H9 (cell line): Measurements from ENCODE around the gene CROCC2. TPM values are rescaled to one million over a fixed set of nuclear protein-coding genes. Genes with fewer than 3 reads are reported as not detected.

ENCODE experiments used
- DNase-seq: peaks from one replicate; pipeline ENCODE4 v3.0.0-alpha.2; 2017
- H2AFZ ChIP-seq: one replicate; pipeline ENCODE4 v1.6.1; 2013; ENCODE audit warnings: mild to moderate bottlenecking, low read length, control low read depth, moderate library complexity
- H2AK5ac ChIP-seq: 2 replicates; pipeline ENCODE4 v1.6.1; 2013; ENCODE audit warnings: low read length, control low read depth, mixed read lengths; ENCODE audit not compliant: insufficient read length
- H2BK120ac ChIP-seq: one replicate; pipeline ENCODE4 v1.6.1; 2013; ENCODE audit warnings: low read depth, mild to moderate bottlenecking, low read length, control low read depth, inconsistent platforms; ENCODE audit not compliant: poor library complexity, severe bottlenecking
- H2BK12ac ChIP-seq: 2 replicates; pipeline ENCODE4 v1.6.1; 2013; ENCODE audit warnings: low read length, control low read depth, mixed read lengths, low read depth; ENCODE audit not compliant: insufficient read length
- H2BK15ac ChIP-seq: 2 replicates; pipeline ENCODE4 v1.6.1; 2013; ENCODE audit warnings: low read depth, low read length, control low read depth
- H2BK20ac ChIP-seq: one replicate; pipeline ENCODE4 v1.6.1; 2013; ENCODE audit warnings: low read depth, mild to moderate bottlenecking, low read length, control low read depth, inconsistent platforms; ENCODE audit not compliant: poor library complexity, severe bottlenecking
- H2BK5ac ChIP-seq: 2 replicates; pipeline ENCODE4 v1.6.1; 2013; ENCODE audit warnings: low read length, control low read depth, mixed read lengths; ENCODE audit not compliant: insufficient read length
- H3K14ac ChIP-seq: 2 replicates; pipeline ENCODE4 v1.6.1; 2013; ENCODE audit warnings: low read length, control low read depth; ENCODE audit not compliant: insufficient read depth
- H3K18ac ChIP-seq: 2 replicates; pipeline ENCODE4 v1.6.1; 2013; ENCODE audit warnings: low read depth, mild to moderate bottlenecking, mixed read lengths, low read length, control low read depth; ENCODE audit not compliant: insufficient read length
- H3K23ac ChIP-seq: 2 replicates; pipeline ENCODE4 v1.6.1; 2013; ENCODE audit warnings: low read length, control low read depth, mixed read lengths, low read depth; ENCODE audit not compliant: insufficient read length
- H3K23me2 ChIP-seq: 2 replicates; pipeline ENCODE4 v1.6.1; 2013; ENCODE audit warnings: low read depth, mild to moderate bottlenecking, mixed read lengths, low read length, control low read depth; ENCODE audit not compliant: insufficient read length, poor library complexity, severe bottlenecking
- H3K27ac ChIP-seq: 2 replicates; pipeline ENCODE4 v1.5.1; 2013; ENCODE audit warnings: low read length, control low read depth, mixed read lengths, low read depth; ENCODE audit not compliant: insufficient read length
- H3K27me3 ChIP-seq: 2 replicates; pipeline ENCODE4 v1.6.1; 2013; ENCODE audit warnings: low read length, control low read depth, inconsistent platforms; ENCODE audit not compliant: insufficient read depth
- H3K4ac ChIP-seq: 2 replicates; pipeline ENCODE4 v1.6.1; 2013; ENCODE audit warnings: low read depth, mild to moderate bottlenecking, control low read depth, inconsistent platforms, low read length, moderate library complexity
- H3K4me1 ChIP-seq: 2 replicates; pipeline ENCODE4 v1.6.1; 2013; ENCODE audit warnings: low read length, control low read depth, inconsistent platforms; ENCODE audit not compliant: insufficient read depth
- H3K4me2 ChIP-seq: 2 replicates; pipeline ENCODE4 v1.6.1; 2013; ENCODE audit warnings: low read length, control low read depth, mixed read lengths; ENCODE audit not compliant: insufficient read length, insufficient read depth
- H3K56ac ChIP-seq: 2 replicates; pipeline ENCODE4 v1.6.1; 2013; ENCODE audit warnings: low read depth, mild to moderate bottlenecking, mixed read lengths, low read length, control low read depth; ENCODE audit not compliant: insufficient read length
- H3K79me1 ChIP-seq: 2 replicates; pipeline ENCODE4 v1.6.1; 2013; ENCODE audit warnings: low read depth, mild to moderate bottlenecking, moderate library complexity, low read length, control low read depth, inconsistent platforms; ENCODE audit not compliant: insufficient read depth, poor library complexity, severe bottlenecking
- H3K79me2 ChIP-seq: 2 replicates; pipeline ENCODE4 v1.6.1; 2013; ENCODE audit warnings: low read length, control low read depth, inconsistent platforms; ENCODE audit not compliant: insufficient read depth
- H3K9ac ChIP-seq: 2 replicates; pipeline ENCODE4 v1.6.1; 2013; ENCODE audit warnings: low read length, control low read depth, mixed read lengths; ENCODE audit not compliant: insufficient read length; ENCODE audit errors: extremely low read depth
- H3K9me3 ChIP-seq: one replicate; pipeline ENCODE4 v1.6.1; 2013; ENCODE audit warnings: low read depth, low read length, inconsistent platforms; ENCODE audit not compliant: control insufficient read depth
- H3T11ph ChIP-seq: one replicate; pipeline ENCODE4 v1.6.1; 2013; ENCODE audit warnings: mild to moderate bottlenecking, low read length, control low read depth, inconsistent platforms
- H4K20me1 ChIP-seq: one replicate; pipeline ENCODE4 v1.6.1; 2013; ENCODE audit not compliant: control insufficient read depth, insufficient read length, insufficient read depth
- H4K5ac ChIP-seq: 2 replicates; pipeline ENCODE4 v1.6.1; 2013; ENCODE audit warnings: low read depth, mild to moderate bottlenecking, mixed read lengths, low read length, control low read depth; ENCODE audit not compliant: insufficient read length
- H4K8ac ChIP-seq: replicated peaks from 2 replicates; pipeline ENCODE4 v1.6.1; 2013; ENCODE audit warnings: low read length, control low read depth, mixed read lengths, low read depth; ENCODE audit not compliant: insufficient read length
- H4K91ac ChIP-seq: 2 replicates; pipeline ENCODE4 v1.6.1; 2013; ENCODE audit warnings: low read depth, mild to moderate bottlenecking, moderate library complexity, mixed read lengths, low read length, control low read depth; ENCODE audit not compliant: insufficient read length
- H3K27ac Mint-ChIP-seq, 3 experiments: 2 replicates in 2 of 3; 3 replicates in 1 of 3; pipeline ENCODE4 v1.8.0; 2020 to 2021; ENCODE audit warnings: mixed read lengths in 3 of 3, mild to moderate bottlenecking in 1 of 3, moderate library complexity in 1 of 3
- H3K27me3 Mint-ChIP-seq: 2 replicates; pipeline ENCODE4 v1.8.0; 2021; ENCODE audit warnings: low read depth, mild to moderate bottlenecking, moderate library complexity, mixed read lengths
- H3K36me3 Mint-ChIP-seq, 3 experiments: 2 replicates in 2 of 3; 3 replicates in 1 of 3; pipeline ENCODE4 v1.8.0; 2020 to 2021; ENCODE audit warnings: low read depth in 3 of 3, mixed read lengths in 3 of 3; ENCODE audit not compliant: insufficient read depth in 1 of 3
- H3K4me1 Mint-ChIP-seq, 2 experiments: 2 replicates each; pipeline ENCODE4 v1.8.0; 2020; ENCODE audit warnings: mixed read lengths in 2 of 2
- H3K4me3 Mint-ChIP-seq, 2 experiments: 2 replicates in 1 of 2; 3 replicates in 1 of 2; pipeline ENCODE4 v1.8.0; 2020 to 2021; ENCODE audit warnings: mild to moderate bottlenecking in 2 of 2, mixed read lengths in 2 of 2, moderate library complexity in 1 of 2
- H3K9me3 Mint-ChIP-seq, 2 experiments: 2 replicates in 1 of 2; 3 replicates in 1 of 2; pipeline ENCODE4 v1.8.0; 2020; ENCODE audit warnings: mild to moderate bottlenecking in 2 of 2, mixed read lengths in 2 of 2, moderate library complexity in 1 of 2
- WGBS: extraction: QIAGEN DNeasy Blood & Tissue Kit; methylation state at CpG from one replicate; pipeline ENCODE4 v1.1.7; 2013; ENCODE audit warnings: missing lambda C conversion rate, low lambda C conversion rate, mixed read lengths; ENCODE audit not compliant: insufficient read length; ENCODE audit errors: extremely low coverage; 5-methylcytosine and 5-hydroxymethylcytosine counted together
- total RNA-seq: library from RNA; stranded (reverse); gene quantifications from 2 replicates; pipeline ENCODE4 v1.2.1, GENCODE V29; 2021
- TF ChIP-seq, protein P1 (sequence below): fragments of 200-600 bp; sonication (generic); conservative IDR thresholded peaks from 3 replicates; pipeline ENCODE4 v1.8.0; 2021; ENCODE audit warnings: antibody characterized with exemption, mild to moderate bottlenecking

CROCC2 gene
- total RNA-seq, 1 experiment from 2014 or later: not detected

DNA sequence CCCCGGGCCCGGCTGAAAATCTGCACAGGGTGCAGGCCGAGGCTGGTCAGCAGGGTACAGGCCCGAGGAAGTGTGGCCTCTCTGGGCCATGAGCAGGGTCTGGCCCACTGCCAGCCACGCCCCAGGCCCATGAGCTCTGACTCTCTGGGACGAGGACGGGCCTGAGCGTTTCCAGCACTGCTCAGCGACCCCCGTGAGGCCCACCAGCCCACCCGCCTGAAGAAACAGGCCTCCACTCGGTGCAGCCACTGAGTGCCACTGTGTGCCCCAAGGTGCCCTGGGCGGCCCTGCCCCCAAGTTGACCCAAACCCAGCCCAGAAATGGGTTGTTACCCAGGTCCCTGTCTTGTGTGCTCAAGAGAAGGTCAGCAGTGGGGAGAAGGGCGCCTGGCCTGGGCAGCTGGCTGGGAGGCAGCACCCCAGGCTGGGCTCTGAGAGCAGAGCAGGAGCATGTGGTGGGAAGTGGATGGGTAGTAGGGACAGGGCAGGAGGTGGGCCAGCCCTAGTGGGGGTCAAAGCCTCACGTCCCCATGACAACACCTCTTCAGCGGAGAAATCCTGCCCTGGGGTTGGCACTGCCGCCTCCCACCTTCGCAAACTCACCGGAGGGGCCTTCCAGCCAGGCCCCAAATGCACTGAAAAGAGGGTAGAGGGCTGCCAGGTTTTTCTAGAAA is 90.2 kb downstream of the CROCC2 start:
- Histone ChIP-seq H3K56ac (no peak overlapping the region), H2BK12ac (no peak overlapping the region), H2BK120ac (no peak overlapping the region), H3K27ac (no peak overlapping the region), H2BK15ac (no peak overlapping the region), H2BK20ac (no peak overlapping the region), H4K5ac (no peak overlapping the region), H4K91ac (no peak overlapping the region), H3K18ac (no peak overlapping the region), H3K79me2 (no peaks in the 10 kb centered on the region), H3K4me1 (no peaks in the 10 kb centered on the region), H2BK5ac (no peak overlapping the region), H3K23ac (no peak overlapping the region), H3K4ac (no peak overlapping the region), H3K14ac (no peak overlapping the region), H2AK5ac (no peak overlapping the region), H3K23me2 (peaks cover 6% of the 10 kb centered on the region), H3K79me1 (no peaks in the 10 kb centered on the region), H3K9ac (no peak overlapping the region), H3K9me3 (no peaks in the 10 kb centered on the region), H4K20me1 (no peaks in the 10 kb centered on the region), H3T11ph (no peak overlapping the region), H2AFZ (no peak overlapping the region), H3K27me3 (peaks cover 3% of the 10 kb centered on the region; the same call in 1 of the 2 replicates), H4K8ac (no peak overlapping the region), H3K4me2 (no peak overlapping the region)
- Mint-ChIP-seq H3K27ac (no peak overlapping the region), H3K4me3 (no peak overlapping the region), H3K4me1 (peaks cover 0 to 4% of the 10 kb centered on the region in 2 experiments; a peak in 2 of 4 replicates), H3K9me3 (peaks cover 0 to 2% of the 10 kb centered on the region in 2 experiments; a peak in 1 of 5 replicates), H3K36me3 (no peaks in the 10 kb centered on the region; a peak in 1 of 7 replicates), H3K27me3 (peaks cover 29% of the 10 kb centered on the region)
- TF ChIP-seq, protein P1, sequence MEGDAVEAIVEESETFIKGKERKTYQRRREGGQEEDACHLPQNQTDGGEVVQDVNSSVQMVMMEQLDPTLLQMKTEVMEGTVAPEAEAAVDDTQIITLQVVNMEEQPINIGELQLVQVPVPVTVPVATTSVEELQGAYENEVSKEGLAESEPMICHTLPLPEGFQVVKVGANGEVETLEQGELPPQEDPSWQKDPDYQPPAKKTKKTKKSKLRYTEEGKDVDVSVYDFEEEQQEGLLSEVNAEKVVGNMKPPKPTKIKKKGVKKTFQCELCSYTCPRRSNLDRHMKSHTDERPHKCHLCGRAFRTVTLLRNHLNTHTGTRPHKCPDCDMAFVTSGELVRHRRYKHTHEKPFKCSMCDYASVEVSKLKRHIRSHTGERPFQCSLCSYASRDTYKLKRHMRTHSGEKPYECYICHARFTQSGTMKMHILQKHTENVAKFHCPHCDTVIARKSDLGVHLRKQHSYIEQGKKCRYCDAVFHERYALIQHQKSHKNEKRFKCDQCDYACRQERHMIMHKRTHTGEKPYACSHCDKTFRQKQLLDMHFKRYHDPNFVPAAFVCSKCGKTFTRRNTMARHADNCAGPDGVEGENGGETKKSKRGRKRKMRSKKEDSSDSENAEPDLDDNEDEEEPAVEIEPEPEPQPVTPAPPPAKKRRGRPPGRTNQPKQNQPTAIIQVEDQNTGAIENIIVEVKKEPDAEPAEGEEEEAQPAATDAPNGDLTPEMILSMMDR: no peak
- DNase-seq: peak; percentile 21
- WGBS: no CpG with 5 or more reads among the region's 19 CpGs
